ENCODE results near the gene DLG2.

DNA sequence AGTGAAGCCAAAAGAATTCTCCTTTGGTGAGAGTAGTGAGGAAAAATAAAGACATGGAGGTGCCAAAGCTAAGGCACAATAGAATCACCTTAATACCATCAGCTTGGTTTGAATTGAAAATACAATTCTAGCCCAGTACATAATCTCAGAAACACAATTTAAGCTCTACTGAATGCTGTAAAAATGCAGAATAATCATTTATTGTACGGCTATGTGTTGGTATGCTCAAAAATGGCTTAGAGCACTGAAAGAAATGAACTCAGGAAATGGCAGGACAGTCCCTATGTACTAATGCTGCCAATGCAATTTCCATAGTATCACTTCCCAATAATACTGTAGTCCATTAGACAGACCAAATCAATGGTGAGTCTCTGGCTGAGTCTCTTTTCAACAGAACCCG lies 798.5 kb downstream of the DLG2 start:
- no peak for TF ChIP-seq EZH2phosphoT487 (IDR thresholded peaks at IDR 0.05; ENCODE audit: low read length)
- TF ChIP-seq, protein P1, sequence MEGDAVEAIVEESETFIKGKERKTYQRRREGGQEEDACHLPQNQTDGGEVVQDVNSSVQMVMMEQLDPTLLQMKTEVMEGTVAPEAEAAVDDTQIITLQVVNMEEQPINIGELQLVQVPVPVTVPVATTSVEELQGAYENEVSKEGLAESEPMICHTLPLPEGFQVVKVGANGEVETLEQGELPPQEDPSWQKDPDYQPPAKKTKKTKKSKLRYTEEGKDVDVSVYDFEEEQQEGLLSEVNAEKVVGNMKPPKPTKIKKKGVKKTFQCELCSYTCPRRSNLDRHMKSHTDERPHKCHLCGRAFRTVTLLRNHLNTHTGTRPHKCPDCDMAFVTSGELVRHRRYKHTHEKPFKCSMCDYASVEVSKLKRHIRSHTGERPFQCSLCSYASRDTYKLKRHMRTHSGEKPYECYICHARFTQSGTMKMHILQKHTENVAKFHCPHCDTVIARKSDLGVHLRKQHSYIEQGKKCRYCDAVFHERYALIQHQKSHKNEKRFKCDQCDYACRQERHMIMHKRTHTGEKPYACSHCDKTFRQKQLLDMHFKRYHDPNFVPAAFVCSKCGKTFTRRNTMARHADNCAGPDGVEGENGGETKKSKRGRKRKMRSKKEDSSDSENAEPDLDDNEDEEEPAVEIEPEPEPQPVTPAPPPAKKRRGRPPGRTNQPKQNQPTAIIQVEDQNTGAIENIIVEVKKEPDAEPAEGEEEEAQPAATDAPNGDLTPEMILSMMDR (IDR thresholded peaks at IDR 0.05; ENCODE audit: low read length) = no peak

Data from MM.1S (cell line).